OCI-LY3 (cell line): ENCODE results near the gene MED13L.

ENCODE experiments used
- H2AFZ ChIP-seq: fragments of 200-600, 300-600 bp; shearing (Covaris generic); 2 replicates; pipeline ENCODE4 v1.6.0; 2014; ENCODE audit warnings: antibody characterized with exemption, low read depth, low read length
- H3K27ac ChIP-seq: fragments of 200-600, 300-600 bp; sonication (generic); 2 replicates; pipeline ENCODE4 v1.5.1; 2014; ENCODE audit warnings: mild to moderate bottlenecking, low read length, moderate library complexity, mixed read lengths
- H3K27me3 ChIP-seq: fragments of 200-600, 300-600 bp; sonication (generic); 2 replicates; pipeline ENCODE4 v1.6.1; 2014; ENCODE audit warnings: low read depth, low read length, mixed read lengths
- H3K36me3 ChIP-seq: fragments of 200-600, 300-600 bp; sonication (generic); replicated peaks from 2 replicates; pipeline ENCODE3; 2014; ENCODE audit warnings: low read depth, low read length, mixed read lengths
- H3K4me1 ChIP-seq: fragments of 300-600, 200-600 bp; sonication (generic); 2 replicates; pipeline ENCODE4 v1.6.1; 2014; ENCODE audit warnings: low read length, mixed read lengths
- H3K4me2 ChIP-seq: fragments of 200-600, 300-600 bp; sonication (generic); 2 replicates; pipeline ENCODE4 v1.6.1; 2014; ENCODE audit warnings: low read length, mixed read lengths
- H3K4me3 ChIP-seq: fragments of 300-600, 200-600 bp; sonication (generic); 2 replicates; pipeline ENCODE4 v1.5.1; 2014; ENCODE audit warnings: antibody characterized with exemption, mild to moderate bottlenecking, low read length, moderate library complexity
- H3K79me2 ChIP-seq: fragments of 300-600, 200-600 bp; shearing (Covaris generic); 2 replicates; pipeline ENCODE4 v1.6.1; 2014; ENCODE audit warnings: mild to moderate bottlenecking, low read length, mixed read lengths
- H3K9ac ChIP-seq: fragments of 300-600, 200-600 bp; shearing (Covaris generic); 2 replicates; pipeline ENCODE4 v1.6.0; 2014; ENCODE audit warnings: mild to moderate bottlenecking, low read length, moderate library complexity
- H3K9me3 ChIP-seq: fragments of 200-600, 300-600 bp; shearing (Covaris generic); 2 replicates; pipeline ENCODE4 v1.6.1; 2014; ENCODE audit warnings: low read length, mixed read lengths; ENCODE audit not compliant: insufficient read depth
- H4K20me1 ChIP-seq: fragments of 200-600, 300-600 bp; sonication (generic); 2 replicates; pipeline ENCODE4 v1.6.1; 2016; ENCODE audit warnings: low read length, mixed read lengths; ENCODE audit not compliant: insufficient read depth
- EZH2phosphoT487 ChIP-seq: fragments of 200-600 bp; shearing (Covaris generic); IDR thresholded peaks from 2 replicates; pipeline ENCODE4 v1.6.1; 2018; ENCODE audit warnings: antibody characterized with exemption, mixed run types, low read depth
- TF ChIP-seq, protein P1 (sequence below): fragments of 200-600, 300-600 bp; sonication (generic); IDR thresholded peaks from 2 replicates; pipeline ENCODE4 v1.5.1; 2014; ENCODE audit warnings: antibody characterized with exemption, low read length, low read depth

The MED13L gene

DNA sequence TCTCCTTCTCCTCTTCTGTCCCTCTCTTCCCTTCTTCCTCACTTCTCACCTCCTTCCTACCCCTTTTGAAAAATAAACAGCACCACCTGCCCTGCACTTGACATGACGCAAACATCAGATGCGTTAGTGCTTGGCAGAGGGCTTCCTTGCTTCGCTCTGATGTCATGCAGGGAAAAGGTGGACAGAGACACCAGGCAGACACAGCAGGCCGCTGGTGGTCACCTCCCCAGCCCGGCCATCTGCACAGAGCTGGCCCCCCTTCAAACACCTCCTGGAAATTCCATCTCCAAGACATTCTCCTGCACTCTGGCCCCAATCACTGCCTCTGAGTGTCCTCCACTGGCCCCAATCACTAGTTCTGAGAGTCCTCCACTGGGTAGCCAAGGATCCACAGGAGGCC is 353.6 kb downstream of the MED13L start:
- Histone ChIP-seq H4K20me1 (no peaks in the 10 kb centered on the region), H3K36me3 (no peaks in the 10 kb centered on the region)
- TF ChIP-seq EZH2phosphoT487: no peak
- TF ChIP-seq, protein P1, sequence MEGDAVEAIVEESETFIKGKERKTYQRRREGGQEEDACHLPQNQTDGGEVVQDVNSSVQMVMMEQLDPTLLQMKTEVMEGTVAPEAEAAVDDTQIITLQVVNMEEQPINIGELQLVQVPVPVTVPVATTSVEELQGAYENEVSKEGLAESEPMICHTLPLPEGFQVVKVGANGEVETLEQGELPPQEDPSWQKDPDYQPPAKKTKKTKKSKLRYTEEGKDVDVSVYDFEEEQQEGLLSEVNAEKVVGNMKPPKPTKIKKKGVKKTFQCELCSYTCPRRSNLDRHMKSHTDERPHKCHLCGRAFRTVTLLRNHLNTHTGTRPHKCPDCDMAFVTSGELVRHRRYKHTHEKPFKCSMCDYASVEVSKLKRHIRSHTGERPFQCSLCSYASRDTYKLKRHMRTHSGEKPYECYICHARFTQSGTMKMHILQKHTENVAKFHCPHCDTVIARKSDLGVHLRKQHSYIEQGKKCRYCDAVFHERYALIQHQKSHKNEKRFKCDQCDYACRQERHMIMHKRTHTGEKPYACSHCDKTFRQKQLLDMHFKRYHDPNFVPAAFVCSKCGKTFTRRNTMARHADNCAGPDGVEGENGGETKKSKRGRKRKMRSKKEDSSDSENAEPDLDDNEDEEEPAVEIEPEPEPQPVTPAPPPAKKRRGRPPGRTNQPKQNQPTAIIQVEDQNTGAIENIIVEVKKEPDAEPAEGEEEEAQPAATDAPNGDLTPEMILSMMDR: no peak

DNA sequence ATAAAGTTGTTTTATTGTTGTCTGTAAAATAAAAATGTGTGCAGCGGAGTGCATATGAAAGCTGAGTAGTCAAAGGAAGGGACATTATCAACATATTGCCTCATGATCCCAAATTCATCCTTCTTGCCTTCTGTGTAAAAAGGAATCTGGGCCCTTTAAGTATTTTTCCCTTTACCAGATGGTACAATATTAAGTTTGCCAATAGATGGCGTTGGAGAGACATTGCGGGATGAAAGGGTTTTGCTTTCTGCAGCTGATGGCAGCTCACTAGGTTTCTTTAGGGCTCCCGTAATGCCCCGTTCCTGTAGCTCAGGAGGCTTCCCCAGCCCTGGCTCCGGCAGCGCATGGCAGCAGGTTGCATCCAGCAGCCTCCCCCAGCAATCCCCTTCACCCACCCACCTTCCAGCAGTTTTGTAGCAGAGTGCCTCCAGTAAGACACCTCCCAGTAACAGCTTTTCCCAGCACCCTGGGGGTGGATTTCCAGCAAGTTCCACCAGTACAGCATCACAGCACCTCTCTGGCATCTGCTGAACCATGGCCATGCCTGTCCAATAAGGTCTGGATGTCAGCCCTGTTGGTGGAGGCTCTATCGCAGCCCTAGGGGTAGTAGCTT is 354.4 kb downstream of the MED13L start:
- Histone ChIP-seq H3K4me3 (no peak overlapping the region), H3K9me3 (0 out of 2 replicates have a peak, but pooled peaks cover 7% of the 10 kb centered on the region), H3K4me2 (no peak overlapping the region), H3K79me2 (no peaks in the 10 kb centered on the region), H3K9ac (no peak overlapping the region), H3K4me1 (0 out of 2 replicates have a peak, but pooled peaks cover 2% of the 10 kb centered on the region), H4K20me1 (no peaks in the 10 kb centered on the region), H3K27ac (no peak overlapping the region), H2AFZ (no peak overlapping the region), H3K27me3 (peaks cover 10% of the 10 kb centered on the region; the same call in 1 of the 2 replicates), H3K36me3 (no peaks in the 10 kb centered on the region)
- TF ChIP-seq, protein P1: peak; percentile 43
- no peak for TF ChIP-seq EZH2phosphoT487

More for the DNA sequence above, 353.6 kb downstream of the MED13L start:
- no peak overlapping the region for H3K9ac ChIP-seq
- H3K27me3 ChIP-seq: peaks cover 10% of the 10 kb centered on the region; the same call in 1 of the 2 replicates
- 0 out of 2 replicates have a peak, but pooled peaks cover 7% of the 10 kb centered on the region for H3K9me3 ChIP-seq
- no peak overlapping the region for H3K27ac ChIP-seq
- no peaks in the 10 kb centered on the region for H3K4me1 ChIP-seq
- H3K4me3 ChIP-seq: no peak overlapping the region
- H3K79me2 ChIP-seq: no peaks in the 10 kb centered on the region
- H2AFZ ChIP-seq: no peak overlapping the region
- no peak overlapping the region for H3K4me2 ChIP-seq

- 0 out of 2 replicates have a peak, but pooled peaks cover 7% of the 10 kb centered on the region for H3K9me3 ChIP-seq
- no peak for TF ChIP-seq EZH2phosphoT487
- TF ChIP-seq, protein P1: no peak
- H3K79me2 ChIP-seq: no peaks in the 10 kb centered on the region
- no peak overlapping the region for H2AFZ ChIP-seq
- H3K27me3 ChIP-seq: peaks cover 10% of the 10 kb centered on the region; the same call in 1 of the 2 replicates
- H3K36me3 ChIP-seq: no peaks in the 10 kb centered on the region
- no peak overlapping the region for H3K9ac ChIP-seq
- no peak overlapping the region for H3K4me3 ChIP-seq
- H3K4me2 ChIP-seq: no peak overlapping the region
- H4K20me1 ChIP-seq: no peaks in the 10 kb centered on the region
- 0 out of 2 replicates have a peak, but pooled peaks cover 3% of the 10 kb centered on the region for H3K4me1 ChIP-seq
- H3K27ac ChIP-seq: no peak overlapping the region
These were observed 356.9 kb downstream of the MED13L start for GRCh38 chr12:115920395-115921183.

DNA sequence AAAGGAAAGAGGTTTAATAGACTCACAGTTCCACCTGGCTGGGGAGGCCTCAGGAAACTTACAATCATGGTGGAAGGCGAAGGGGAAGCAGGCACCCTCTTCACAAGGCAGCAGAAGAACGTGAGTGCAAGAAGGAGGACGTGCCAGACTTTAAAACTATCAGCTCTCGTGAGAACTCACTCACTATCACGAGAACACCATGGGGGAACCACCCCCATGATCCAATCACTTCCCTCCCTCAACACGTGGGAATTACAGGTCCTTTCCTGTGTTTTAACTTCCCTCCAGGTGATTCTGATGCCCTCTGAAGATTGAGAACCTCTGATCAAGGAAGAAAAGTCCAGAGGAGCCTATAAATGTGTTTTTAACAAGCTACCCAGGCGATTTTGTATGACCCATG is 358.7 kb downstream of the MED13L start:
- Histone ChIP-seq H3K4me2 (peak overlapping the region; percentile 37), H3K27me3 (peaks cover 10% of the 10 kb centered on the region; the same call in 1 of the 2 replicates), H3K9ac (no peak overlapping the region), H3K4me3 (peak overlapping the region; percentile 53), H2AFZ (no peak overlapping the region), H3K9me3 (0 out of 2 replicates have a peak, but pooled peaks cover 7% of the 10 kb centered on the region), H3K4me1 (0 out of 2 replicates have a peak, but pooled peaks cover 3% of the 10 kb centered on the region), H3K79me2 (no peaks in the 10 kb centered on the region), H3K27ac (no peak overlapping the region), H3K36me3 (no peaks in the 10 kb centered on the region), H4K20me1 (no peaks in the 10 kb centered on the region)
- TF ChIP-seq, protein P1: no peak
- no peak for TF ChIP-seq EZH2phosphoT487
